ENCODE results near the gene LMBRD1.
"Not testable (repeated sequence)": the region's sequence is repeated elsewhere in the genome, so short reads cannot be mapped to it uniquely, and the experiment has no call there.

The LMBRD1 gene

DNA sequence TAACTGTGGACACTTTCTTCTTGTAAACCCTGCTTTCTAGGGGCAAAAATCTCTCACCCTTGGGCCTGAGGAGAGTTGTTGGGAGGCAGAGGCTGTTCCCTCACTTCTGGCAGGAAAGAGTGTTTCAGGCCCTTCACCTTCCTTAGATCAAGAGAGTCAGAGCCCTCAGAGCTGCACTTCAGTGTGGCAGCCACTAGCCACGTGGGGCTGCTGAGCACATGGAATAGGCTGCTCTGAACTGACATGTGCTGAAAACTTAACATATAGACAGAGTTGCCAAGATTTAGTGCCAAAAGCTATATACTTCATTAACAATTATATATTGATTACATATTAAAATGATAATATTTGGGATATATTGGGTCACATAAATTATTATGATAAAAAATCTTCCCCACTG, 4.4 kb upstream of the LMBRD1 start:
- Histone ChIP-seq H2AFZ (ENCODE audit: low read length) (peak overlapping the region; percentile 68), H3K4ac (ENCODE audit: low read length) (no peak overlapping the region), H2BK15ac (ENCODE audit: low read length) (no peak overlapping the region), H3K4me3 (ENCODE audit: low read length in 2 of 2) (no peak overlapping the region), H3K14ac (ENCODE audit: low read length) (no peak overlapping the region), H3K4me1 (ENCODE audit: control insufficient read depth in 2 of 2, insufficient read depth in 1 of 2, low read depth in 1 of 2, low read length in 2 of 2) (peaks cover 0 to 1% of the 10 kb centered on the region in 2 donors), H4K8ac (ENCODE audit: low read depth, low read length) (no peak overlapping the region), H3K27ac (replicated peaks; ENCODE audit: low read length) (no peak overlapping the region), H3K9me3 (replicated peaks in 1 of 2; ENCODE audit: control insufficient read depth in 2 of 2, insufficient read depth in 1 of 2, low read depth in 1 of 2, low read length in 2 of 2) (peaks cover 0 to 2% of the 10 kb centered on the region in 2 donors), H3K4me2 (ENCODE audit: insufficient read depth, low read length, poor library complexity, severe bottlenecking) (no peak overlapping the region), H2BK5ac (ENCODE audit: low read length) (no peak overlapping the region), H3K79me1 (ENCODE audit: low read depth, low read length) (no peaks in the 10 kb centered on the region), H3K23ac (ENCODE audit: low read depth, low read length, poor library complexity) (no peak overlapping the region), H4K91ac (ENCODE audit: low read depth, low read length, poor library complexity) (no peak overlapping the region), H3K9ac (ENCODE audit: low read depth, low read length, poor library complexity) (no peak overlapping the region), H3K36me3 (replicated peaks in 1 of 2; ENCODE audit: control insufficient read depth in 2 of 2, insufficient read depth in 2 of 2, low read length in 2 of 2) (no peaks in the 10 kb centered on the region), H2AK5ac (ENCODE audit: low read depth, low read length) (no peak overlapping the region), H2BK120ac (ENCODE audit: low read depth, low read length) (no peak overlapping the region), H2BK12ac (ENCODE audit: low read length) (no peak overlapping the region), H3K18ac (ENCODE audit: low read length) (no peak overlapping the region), H3K27me3 (ENCODE audit: control insufficient read depth in 3 of 3, insufficient read depth in 3 of 3, low read depth in 1 of 3, low read length in 3 of 3) (no peaks in the 10 kb centered on the region)
- DNase-seq (ENCODE audit: low spot score), result no peak
- WGBS, 2 donors (ENCODE audit: extremely low coverage in 2 of 2, insufficient read length in 2 of 2, insufficient replicate concordance in 1 of 2), result no CpG with 5 or more reads among the region's 1 CpG

DNA sequence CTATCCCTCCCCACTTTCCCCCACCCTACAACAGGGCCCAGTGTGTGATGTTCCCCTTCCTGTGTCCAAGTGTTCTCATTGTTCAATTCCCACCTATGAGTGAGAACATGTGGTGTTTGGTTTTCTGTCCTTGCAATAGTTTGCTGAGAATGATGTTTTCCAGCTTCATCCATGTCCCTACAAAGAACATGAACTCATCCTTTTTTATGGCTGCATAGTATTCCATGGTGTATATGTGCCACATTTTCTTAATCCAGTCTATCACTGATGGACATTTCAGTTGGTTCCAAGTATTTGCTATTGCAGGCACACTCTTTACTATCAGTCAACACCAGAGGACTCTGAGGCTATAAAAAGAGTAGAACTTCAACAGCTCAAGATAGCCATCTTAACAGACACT, 2.0 kb upstream of the LMBRD1 start:
- H2BK15ac ChIP-seq (ENCODE audit: low read length); H2AFZ ChIP-seq (ENCODE audit: low read length); H3K4me1 ChIP-seq (ENCODE audit: control insufficient read depth in 2 of 2, insufficient read depth in 1 of 2, low read depth in 1 of 2, low read length in 2 of 2); H4K91ac ChIP-seq (ENCODE audit: low read depth, low read length, poor library complexity); H3K14ac ChIP-seq (ENCODE audit: low read length); H3K27ac ChIP-seq (replicated peaks; ENCODE audit: low read length); H3K36me3 ChIP-seq (replicated peaks in 1 of 2; ENCODE audit: control insufficient read depth in 2 of 2, insufficient read depth in 2 of 2, low read length in 2 of 2); H4K8ac ChIP-seq (ENCODE audit: low read depth, low read length); H3K18ac ChIP-seq (ENCODE audit: low read length); H3K79me1 ChIP-seq (ENCODE audit: low read depth, low read length); H2BK120ac ChIP-seq (ENCODE audit: low read depth, low read length); H2BK5ac ChIP-seq (ENCODE audit: low read length); H3K9ac ChIP-seq (ENCODE audit: low read depth, low read length, poor library complexity); H3K27me3 ChIP-seq (ENCODE audit: control insufficient read depth in 3 of 3, insufficient read depth in 3 of 3, low read depth in 1 of 3, low read length in 3 of 3); H3K23ac ChIP-seq (ENCODE audit: low read depth, low read length, poor library complexity); DNase-seq (ENCODE audit: low spot score); H2AK5ac ChIP-seq (ENCODE audit: low read depth, low read length); H3K4me2 ChIP-seq (ENCODE audit: insufficient read depth, low read length, poor library complexity, severe bottlenecking); H2BK12ac ChIP-seq (ENCODE audit: low read length); H3K9me3 ChIP-seq (replicated peaks in 1 of 2; ENCODE audit: control insufficient read depth in 2 of 2, insufficient read depth in 1 of 2, low read depth in 1 of 2, low read length in 2 of 2); H3K4me3 ChIP-seq (ENCODE audit: low read length in 2 of 2); H3K4ac ChIP-seq (ENCODE audit: low read length): not testable (repeated sequence)

DNA sequence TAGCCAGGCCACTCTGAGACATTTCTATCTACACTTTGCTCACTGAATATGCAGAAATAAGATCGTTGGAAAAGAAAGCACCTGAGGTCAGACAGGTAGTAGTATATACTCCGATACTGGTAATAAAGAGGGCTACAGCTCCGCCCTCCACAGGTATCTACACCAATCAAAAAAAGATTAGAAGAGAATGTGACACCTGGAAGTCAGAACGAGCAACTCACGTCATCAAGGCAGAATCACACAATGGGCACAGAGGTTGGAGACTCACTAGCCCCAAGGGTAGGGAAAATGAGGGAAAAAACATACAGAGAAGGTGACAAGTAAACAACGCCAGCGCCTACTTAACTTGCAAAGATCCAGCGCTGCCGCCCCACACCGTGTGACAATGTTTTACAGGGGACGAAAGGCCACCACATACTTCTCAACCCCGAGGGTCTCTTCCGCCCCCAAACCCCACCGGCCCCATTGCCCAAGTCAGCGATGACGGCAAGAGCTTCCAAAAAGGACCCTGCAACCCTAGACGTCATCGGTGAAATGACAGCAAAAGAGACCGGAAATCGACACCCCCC, 653 bp downstream of the LMBRD1 start:
- Histone ChIP-seq H3K14ac (ENCODE audit: low read length) (no peak overlapping the region), H2BK12ac (ENCODE audit: low read length) (no peak overlapping the region), H2AK5ac (ENCODE audit: low read depth, low read length) (no peak overlapping the region), H3K4ac (ENCODE audit: low read length) (no peak overlapping the region), H3K4me1 (ENCODE audit: control insufficient read depth in 2 of 2, insufficient read depth in 1 of 2, low read depth in 1 of 2, low read length in 2 of 2) (peaks cover 0 to 7% of the 10 kb centered on the region in 2 donors), H3K18ac (ENCODE audit: low read length) (peak overlapping the region; percentile 9), H4K91ac (ENCODE audit: low read depth, low read length, poor library complexity) (no peak overlapping the region), H4K8ac (ENCODE audit: low read depth, low read length) (no peak overlapping the region), H3K79me1 (ENCODE audit: low read depth, low read length) (peaks cover 2% of the 10 kb centered on the region), H3K23ac (ENCODE audit: low read depth, low read length, poor library complexity) (peak overlapping the region; percentile 6), H2BK5ac (ENCODE audit: low read length) (no peak overlapping the region), H3K4me3 (ENCODE audit: low read length in 2 of 2) (peak overlapping the region; percentile 69 to 92), H3K9me3 (replicated peaks in 1 of 2; ENCODE audit: control insufficient read depth in 2 of 2, insufficient read depth in 1 of 2, low read depth in 1 of 2, low read length in 2 of 2) (peaks cover 0 to 2% of the 10 kb centered on the region in 2 donors), H2AFZ (ENCODE audit: low read length) (peak overlapping the region; percentile 93), H3K9ac (ENCODE audit: low read depth, low read length, poor library complexity) (peak overlapping the region; percentile 78), H3K4me2 (ENCODE audit: insufficient read depth, low read length, poor library complexity, severe bottlenecking) (peak overlapping the region; percentile 53), H3K27me3 (ENCODE audit: control insufficient read depth in 3 of 3, insufficient read depth in 3 of 3, low read depth in 1 of 3, low read length in 3 of 3) (no peaks in the 10 kb centered on the region), H2BK120ac (ENCODE audit: low read depth, low read length) (no peak overlapping the region), H2BK15ac (ENCODE audit: low read length) (no peak overlapping the region), H3K27ac (replicated peaks; ENCODE audit: low read length) (peak overlapping the region; percentile 91), H3K36me3 (replicated peaks in 1 of 2; ENCODE audit: control insufficient read depth in 2 of 2, insufficient read depth in 2 of 2, low read length in 2 of 2) (no peaks in the 10 kb centered on the region)
- WGBS, 2 donors (ENCODE audit: extremely low coverage in 2 of 2, insufficient read length in 2 of 2, insufficient replicate concordance in 1 of 2), result no CpG with 5 or more reads among the region's 20 CpGs
- DNase-seq (ENCODE audit: low spot score), result no peak

DNA sequence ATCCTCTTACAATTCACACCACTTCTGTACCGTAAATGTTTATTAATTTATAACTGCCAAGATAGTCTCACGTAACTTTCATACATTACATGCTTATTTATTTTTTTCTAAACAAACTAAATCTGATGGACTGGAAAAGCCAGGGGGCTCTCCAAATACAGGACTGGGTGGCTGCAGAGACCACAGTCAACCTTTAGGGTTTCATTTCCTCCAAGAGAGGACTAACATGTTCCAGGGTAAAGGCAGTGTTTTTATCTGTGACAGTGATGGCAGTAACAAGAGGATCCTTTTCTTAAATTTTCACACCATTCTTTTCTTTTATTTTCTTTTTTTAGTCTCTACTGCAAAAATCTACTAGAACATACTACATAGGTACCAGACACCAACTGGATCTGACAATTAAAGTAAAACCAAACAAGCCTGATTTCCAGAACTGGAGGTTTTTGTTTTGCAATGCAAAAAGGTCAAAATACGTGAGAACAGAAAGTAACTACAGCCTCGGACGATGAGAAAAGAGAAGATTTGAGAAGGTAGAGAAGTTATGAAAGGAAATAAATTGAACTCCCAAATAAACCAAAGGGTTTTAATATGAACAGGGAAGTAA, 1.2 kb downstream of the LMBRD1 start:
- Histone ChIP-seq H3K4me2 (ENCODE audit: insufficient read depth, low read length, poor library complexity, severe bottlenecking) (peak overlapping the region; percentile 53), H3K4me3 (ENCODE audit: low read length in 2 of 2) (peak overlapping the region in 1 of 2 donors; percentile 69), H2BK5ac (ENCODE audit: low read length) (no peak overlapping the region), H2BK12ac (ENCODE audit: low read length) (no peak overlapping the region), H3K4ac (ENCODE audit: low read length) (no peak overlapping the region), H2AFZ (ENCODE audit: low read length) (peak overlapping the region; percentile 93), H3K79me1 (ENCODE audit: low read depth, low read length) (peaks cover 2% of the 10 kb centered on the region), H3K27me3 (ENCODE audit: control insufficient read depth in 3 of 3, insufficient read depth in 3 of 3, low read depth in 1 of 3, low read length in 3 of 3) (no peaks in the 10 kb centered on the region), H3K4me1 (ENCODE audit: control insufficient read depth in 2 of 2, insufficient read depth in 1 of 2, low read depth in 1 of 2, low read length in 2 of 2) (peaks cover 0 to 10% of the 10 kb centered on the region in 2 donors), H3K14ac (ENCODE audit: low read length) (no peak overlapping the region), H4K8ac (ENCODE audit: low read depth, low read length) (no peak overlapping the region), H3K9me3 (replicated peaks in 1 of 2; ENCODE audit: control insufficient read depth in 2 of 2, insufficient read depth in 1 of 2, low read depth in 1 of 2, low read length in 2 of 2) (peaks cover 0 to 2% of the 10 kb centered on the region in 2 donors), H2BK120ac (ENCODE audit: low read depth, low read length) (no peak overlapping the region), H2BK15ac (ENCODE audit: low read length) (no peak overlapping the region), H3K18ac (ENCODE audit: low read length) (no peak overlapping the region), H4K91ac (ENCODE audit: low read depth, low read length, poor library complexity) (no peak overlapping the region), H3K9ac (ENCODE audit: low read depth, low read length, poor library complexity) (no peak overlapping the region), H3K36me3 (replicated peaks in 1 of 2; ENCODE audit: control insufficient read depth in 2 of 2, insufficient read depth in 2 of 2, low read length in 2 of 2) (no peaks in the 10 kb centered on the region), H3K27ac (replicated peaks; ENCODE audit: low read length) (no peak overlapping the region), H2AK5ac (ENCODE audit: low read depth, low read length) (no peak overlapping the region), H3K23ac (ENCODE audit: low read depth, low read length, poor library complexity) (no peak overlapping the region)
- WGBS, 2 donors (ENCODE audit: extremely low coverage in 2 of 2, insufficient read length in 2 of 2, insufficient replicate concordance in 1 of 2), result no CpG with 5 or more reads among the region's 5 CpGs
- no peak for DNase-seq (ENCODE audit: low spot score)

All from neuronal stem cell (in vitro differentiated cells).